ENCODE data around the gene DDI1. TPM values are rescaled to one million over a fixed set of nuclear protein-coding genes. Genes with fewer than 3 reads are reported as not detected.
"Not testable (repeated sequence)": the region's sequence is repeated elsewhere in the genome, so short reads cannot be mapped to it uniquely, and the experiment has no call there.

Gene DDI1
- total RNA-seq, 2 experiments from 2014 or later: not detected

DNA sequence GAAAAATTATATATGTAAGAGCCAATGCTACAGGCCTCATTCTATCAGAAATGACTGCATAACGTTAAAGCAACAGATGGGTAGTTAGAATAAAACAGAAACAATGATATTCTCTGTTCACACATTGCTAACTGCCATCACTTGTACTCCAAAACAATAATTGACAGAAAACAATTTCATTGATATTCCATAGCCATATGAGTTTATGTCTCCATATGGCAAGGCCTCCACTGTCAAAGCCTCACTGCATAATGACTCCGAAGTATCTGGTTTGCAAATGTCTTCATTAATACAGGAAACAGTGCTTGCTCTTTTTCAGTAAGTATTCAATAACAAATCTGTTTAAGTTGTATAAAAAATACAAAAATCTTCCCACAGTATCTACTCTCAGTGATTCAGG is 9.9 kb downstream of the DDI1 start:
- DNase-seq: no peak
- no peak overlapping the region for H3K4me3 Mint-ChIP-seq
- H3K27me3 Mint-ChIP-seq (ENCODE audit: low read depth): no peaks in the 10 kb centered on the region
- no peaks in the 10 kb centered on the region for H3K36me3 Mint-ChIP-seq (ENCODE audit: low read depth)
- intact Hi-C loops (cut with micrococcal nuclease): no loop called here
- no peak overlapping the region for H3K27ac Mint-ChIP-seq
- CTCF ChIA-PET: no interaction called here
- no peaks in the 10 kb centered on the region for H3K4me1 Mint-ChIP-seq (ENCODE audit: low read depth)
- H3K9me3 Mint-ChIP-seq: peaks cover 1% of the 10 kb centered on the region

DNA sequence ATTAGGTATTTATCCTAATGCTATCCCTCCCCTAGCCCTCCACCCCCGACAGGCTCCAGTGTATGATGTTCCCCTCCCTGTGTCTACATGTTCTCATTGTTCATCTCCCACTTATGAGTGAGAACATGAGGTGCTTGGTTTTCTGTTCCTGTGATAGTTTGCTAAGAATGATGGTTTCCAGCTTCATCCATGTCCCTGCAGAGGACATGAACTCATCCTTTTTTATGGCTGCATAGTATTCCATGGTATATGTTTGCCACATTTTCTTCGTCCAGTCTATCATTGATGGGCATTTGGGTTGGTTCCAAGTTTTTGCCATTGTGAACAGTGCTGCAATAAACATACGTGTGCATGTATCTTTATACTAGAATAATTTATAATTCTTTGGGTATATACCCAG is 10.4 kb downstream of the DDI1 start:
- not testable (repeated sequence) for H3K27me3 Mint-ChIP-seq (ENCODE audit: low read depth)

DNA sequence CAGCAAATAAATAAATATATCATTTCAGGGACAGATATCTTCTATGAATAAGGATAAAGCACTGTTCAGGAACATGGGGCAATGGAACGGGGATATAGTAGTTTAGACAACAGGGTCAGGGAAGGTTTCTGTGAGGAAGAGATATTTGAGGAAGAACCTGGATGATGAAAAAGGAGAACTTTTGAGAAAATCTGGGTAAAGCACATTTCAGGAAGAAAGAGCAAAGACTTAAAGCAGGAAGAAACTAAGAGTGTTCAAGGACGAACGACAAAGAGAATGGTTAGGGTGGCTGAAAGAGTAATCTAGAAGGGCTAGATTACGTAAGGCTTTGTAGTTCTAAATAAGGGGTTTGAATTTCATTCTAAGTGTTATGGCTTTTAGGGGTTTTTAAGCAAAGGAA is 12.7 kb downstream of the DDI1 start:
- Mint-ChIP-seq H3K36me3 (ENCODE audit: low read depth) (no peaks in the 10 kb centered on the region), H3K9me3 (peaks cover 1% of the 10 kb centered on the region), H3K4me3 (no peak overlapping the region), H3K4me1 (ENCODE audit: low read depth) (no peaks in the 10 kb centered on the region), H3K27ac (no peak overlapping the region), H3K27me3 (ENCODE audit: low read depth) (no peaks in the 10 kb centered on the region)
- CTCF ChIA-PET: no interaction called here
- intact Hi-C loops (cut with micrococcal nuclease): no loop called here
- DNase-seq: no peak

More for the DNA sequence above, 10.4 kb downstream of the DDI1 start:
- CTCF ChIA-PET; intact Hi-C loops (cut with micrococcal nuclease); H3K4me3 Mint-ChIP-seq; DNase-seq; H3K4me1 Mint-ChIP-seq (ENCODE audit: low read depth); H3K9me3 Mint-ChIP-seq; H3K27ac Mint-ChIP-seq; H3K36me3 Mint-ChIP-seq (ENCODE audit: low read depth): not testable (repeated sequence)

DNA sequence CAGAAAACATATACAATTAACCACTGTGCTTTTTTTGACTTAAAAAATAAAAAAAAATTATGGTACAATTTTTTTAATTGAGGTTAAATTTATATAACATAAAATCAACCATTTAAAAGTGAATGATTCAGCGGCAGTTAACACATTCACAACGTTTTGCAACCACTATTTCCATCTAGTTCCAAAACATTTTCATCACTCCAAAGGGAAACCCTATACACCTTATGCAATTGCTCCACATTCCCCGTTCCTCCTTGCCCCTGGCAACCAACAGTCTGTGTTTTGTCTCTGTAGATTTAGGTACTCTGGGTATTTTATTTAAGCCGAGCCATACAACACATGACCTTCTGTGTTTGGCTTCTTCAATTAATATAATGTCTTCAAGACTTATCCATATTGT is 15.3 kb downstream of the DDI1 start:
- no peaks in the 10 kb centered on the region for H3K36me3 Mint-ChIP-seq (ENCODE audit: low read depth)
- no peak overlapping the region for H3K27ac Mint-ChIP-seq
- H3K9me3 Mint-ChIP-seq: peaks cover 1% of the 10 kb centered on the region
- peaks cover 3% of the 10 kb centered on the region for H3K27me3 Mint-ChIP-seq (ENCODE audit: low read depth)
- H3K4me3 Mint-ChIP-seq: no peak overlapping the region
- DNase-seq: no peak
- intact Hi-C loops (cut with micrococcal nuclease): no loop called here
- no peaks in the 10 kb centered on the region for H3K4me1 Mint-ChIP-seq (ENCODE audit: low read depth)
- CTCF ChIA-PET: no interaction called here

DNA sequence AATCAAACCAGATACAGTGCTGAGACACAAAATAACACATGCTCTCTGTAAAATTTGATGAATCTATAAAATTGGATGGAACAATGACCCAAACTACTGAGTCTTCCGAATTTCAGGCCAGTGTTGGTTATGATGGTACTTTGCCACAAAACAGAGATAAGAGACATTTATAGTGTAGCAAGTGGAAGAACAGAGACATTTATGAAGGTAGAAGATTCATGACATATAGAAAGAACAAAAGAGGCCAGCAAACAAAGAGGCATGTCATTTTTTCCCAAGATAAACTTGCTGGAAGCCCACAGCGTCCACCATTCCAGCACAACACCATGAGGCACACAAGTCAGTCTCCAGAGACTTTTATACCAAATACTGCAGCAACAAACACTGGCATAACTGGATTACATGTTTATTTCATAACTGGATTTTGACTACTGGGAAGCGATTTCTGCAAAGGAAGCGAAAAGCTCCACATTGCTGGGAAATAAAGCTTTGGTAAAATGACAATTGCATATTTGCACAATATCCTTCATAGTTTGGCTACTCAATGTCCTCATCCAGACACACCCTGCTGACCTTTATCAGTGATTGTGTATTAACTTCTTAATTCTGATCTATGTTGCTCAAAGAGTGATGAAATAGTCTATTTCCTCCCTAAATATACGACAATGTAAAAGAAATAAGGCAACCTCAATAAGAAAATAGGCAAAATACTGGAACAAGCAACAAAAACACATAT is 17.5 kb downstream of the DDI1 start:
- Mint-ChIP-seq H3K27me3 (ENCODE audit: low read depth) (peaks cover 3% of the 10 kb centered on the region), H3K4me3 (no peak overlapping the region), H3K9me3 (no peaks in the 10 kb centered on the region), H3K4me1 (ENCODE audit: low read depth) (no peaks in the 10 kb centered on the region), H3K27ac (no peak overlapping the region), H3K36me3 (ENCODE audit: low read depth) (no peaks in the 10 kb centered on the region)
- CTCF ChIA-PET: interaction anchor here (0.6 kb wide), 1 partner anchor 520 kb away, joined by 3 read pairs; no protein-coding TSS in a partner anchor
- intact Hi-C loops (cut with micrococcal nuclease): no loop called here
- DNase-seq: no peak

DNA sequence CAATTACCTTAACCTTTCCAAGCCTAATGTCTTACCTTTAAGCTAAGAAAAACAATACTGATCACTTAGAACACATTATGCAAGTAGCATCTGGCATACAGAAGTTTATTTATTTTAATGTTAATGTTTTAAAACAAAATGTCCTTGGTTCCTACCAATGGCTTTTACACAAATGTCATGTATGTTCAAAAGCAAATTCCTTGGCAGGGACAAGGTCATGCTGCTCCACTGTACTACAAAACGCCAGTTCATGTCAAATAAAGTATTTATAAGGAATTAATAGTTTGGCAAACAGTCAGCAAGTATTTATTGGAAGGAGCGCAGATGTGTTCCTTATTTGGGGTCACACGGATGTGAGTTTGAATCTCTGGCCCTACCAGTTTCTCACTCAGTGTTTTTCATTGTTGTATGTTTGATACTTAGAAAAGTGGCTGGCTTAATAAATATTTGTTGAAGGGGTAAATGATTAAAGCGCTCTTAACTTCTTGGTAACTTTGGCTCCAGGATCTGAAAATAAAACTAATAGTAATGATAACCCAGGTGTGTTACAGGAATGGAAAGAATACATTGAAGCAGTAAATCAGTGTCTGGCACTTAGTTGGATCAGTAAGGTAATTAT is 18.6 kb downstream of the DDI1 start:
- intact Hi-C loops (cut with micrococcal nuclease): no loop called here
- CTCF ChIA-PET: interaction anchor here (0.6 kb wide), 1 partner anchor 519 kb away, joined by 3 read pairs; no protein-coding TSS in a partner anchor
- no peaks in the 10 kb centered on the region for H3K36me3 Mint-ChIP-seq (ENCODE audit: low read depth)
- peaks cover 3% of the 10 kb centered on the region for H3K27me3 Mint-ChIP-seq (ENCODE audit: low read depth)
- DNase-seq: no peak
- no peak overlapping the region for H3K4me3 Mint-ChIP-seq
- H3K9me3 Mint-ChIP-seq: no peaks in the 10 kb centered on the region
- no peak overlapping the region for H3K27ac Mint-ChIP-seq
- no peaks in the 10 kb centered on the region for H3K4me1 Mint-ChIP-seq (ENCODE audit: low read depth)

DNA sequence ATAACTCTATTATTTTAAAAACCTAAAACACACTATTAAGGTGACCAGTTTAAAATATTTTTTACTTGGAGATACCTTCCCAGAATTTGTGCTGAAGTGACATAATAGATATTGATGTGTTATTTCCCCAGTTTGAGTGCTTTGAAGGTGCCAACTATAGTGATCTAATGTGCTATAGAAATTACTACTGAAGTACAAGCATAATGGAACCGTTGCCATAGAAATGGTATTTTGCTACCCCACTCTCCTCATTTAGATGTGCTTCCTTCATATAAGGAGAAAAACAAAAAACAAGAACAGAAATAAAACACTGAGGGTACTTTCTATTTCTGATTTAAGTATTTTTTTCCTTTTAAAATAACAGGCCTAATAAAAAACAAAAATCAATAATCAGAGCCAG is 19.2 kb downstream of the DDI1 start:
- Mint-ChIP-seq H3K36me3 (ENCODE audit: low read depth) (no peaks in the 10 kb centered on the region), H3K4me1 (ENCODE audit: low read depth) (no peaks in the 10 kb centered on the region), H3K27me3 (ENCODE audit: low read depth) (peaks cover 3% of the 10 kb centered on the region), H3K9me3 (no peaks in the 10 kb centered on the region), H3K4me3 (no peak overlapping the region), H3K27ac (no peak overlapping the region)
- CTCF ChIA-PET: no interaction called here
- no peak for DNase-seq
- intact Hi-C loops (cut with micrococcal nuclease): no loop called here

DNA sequence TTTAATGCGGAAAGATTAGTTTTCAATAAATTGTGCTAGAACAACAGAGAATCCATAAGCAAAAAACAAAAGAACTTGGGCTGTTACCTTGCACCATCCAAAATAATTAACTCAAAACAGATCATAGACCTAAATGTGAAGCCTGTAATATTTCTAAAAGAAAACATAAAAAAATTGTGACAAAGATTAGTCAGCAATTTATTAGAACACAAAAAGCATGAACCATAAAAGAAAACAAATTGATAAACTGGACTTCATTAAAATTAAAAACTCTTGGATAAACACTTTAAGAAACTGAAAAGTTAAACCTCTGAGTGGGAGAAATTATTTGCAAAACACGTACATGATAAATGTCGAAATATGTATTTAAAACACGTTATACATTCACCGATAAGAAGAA is 21.5 kb downstream of the DDI1 start:
- DNase-seq: no peak
- intact Hi-C loops (cut with micrococcal nuclease): no loop called here
- H3K27me3 Mint-ChIP-seq (ENCODE audit: low read depth): peaks cover 3% of the 10 kb centered on the region
- no peak overlapping the region for H3K27ac Mint-ChIP-seq
- H3K4me3 Mint-ChIP-seq: no peak overlapping the region
- H3K36me3 Mint-ChIP-seq (ENCODE audit: low read depth): no peaks in the 10 kb centered on the region
- no peaks in the 10 kb centered on the region for H3K4me1 Mint-ChIP-seq (ENCODE audit: low read depth)
- CTCF ChIA-PET: no interaction called here
- H3K9me3 Mint-ChIP-seq: no peaks in the 10 kb centered on the region

DNA sequence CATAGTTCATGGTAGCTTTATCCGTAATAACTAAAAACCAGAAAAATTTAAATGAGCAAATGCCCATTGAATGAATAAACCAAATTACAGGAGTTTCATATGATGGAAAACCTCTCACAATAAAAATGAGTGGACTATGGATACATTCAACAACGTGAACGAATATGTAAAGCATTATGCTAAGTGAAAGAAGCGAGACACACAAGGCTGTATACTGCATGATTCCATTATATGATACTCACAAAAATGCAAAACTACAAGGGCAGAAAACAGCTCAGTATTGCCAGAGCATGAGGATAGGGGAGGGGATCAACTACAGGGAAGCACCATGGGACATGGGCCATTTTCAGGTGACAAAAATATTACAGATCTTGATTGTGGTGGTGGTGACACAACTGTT is 22.2 kb downstream of the DDI1 start:
- Mint-ChIP-seq H3K27me3 (ENCODE audit: low read depth) (peaks cover 3% of the 10 kb centered on the region), H3K4me3 (no peak overlapping the region), H3K36me3 (ENCODE audit: low read depth) (no peaks in the 10 kb centered on the region), H3K4me1 (ENCODE audit: low read depth) (no peaks in the 10 kb centered on the region), H3K27ac (no peak overlapping the region), H3K9me3 (no peaks in the 10 kb centered on the region)
- CTCF ChIA-PET: no interaction called here
- intact Hi-C loops (cut with micrococcal nuclease): no loop called here
- no peak for DNase-seq

DNA sequence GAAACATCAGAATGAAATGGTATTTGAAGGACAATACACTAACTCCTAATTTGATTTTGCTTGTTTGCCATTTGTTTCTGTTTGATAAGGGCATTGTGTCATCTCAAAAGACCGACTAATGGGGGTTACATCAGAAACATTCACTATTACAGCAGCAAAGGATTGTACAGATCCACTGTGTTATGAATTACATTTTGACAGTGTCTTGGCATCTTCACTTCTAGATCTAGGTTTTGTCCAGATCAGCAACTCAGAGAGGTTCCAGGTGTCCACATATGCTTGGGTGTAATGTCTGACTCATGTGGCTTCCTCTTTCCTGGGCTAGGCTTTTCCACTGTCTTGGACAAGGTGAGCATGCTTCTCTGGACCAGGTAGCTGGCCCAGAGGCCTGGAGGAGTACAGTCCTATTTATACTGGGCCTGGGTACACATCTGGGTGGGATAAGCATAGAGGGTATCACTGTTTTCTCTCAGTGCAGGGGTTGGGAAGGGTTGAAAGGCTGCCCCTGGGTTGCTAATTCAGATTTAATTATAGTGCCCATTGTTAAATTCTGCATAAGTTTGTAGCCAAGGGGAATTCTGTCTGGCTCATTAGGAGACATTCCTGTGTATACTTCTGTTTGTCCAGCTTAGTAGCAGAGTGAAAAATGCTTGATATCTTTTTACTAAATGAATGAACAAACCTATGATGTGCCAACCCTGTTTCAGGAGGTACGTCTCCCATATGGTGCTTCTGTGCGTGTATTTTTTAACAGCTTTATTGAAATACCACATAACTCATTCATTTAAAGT is 23.8 kb downstream of the DDI1 start:
- CTCF ChIA-PET: no interaction called here
- H3K27me3 Mint-ChIP-seq (ENCODE audit: low read depth): no peaks in the 10 kb centered on the region
- intact Hi-C loops (cut with micrococcal nuclease): no loop called here
- H3K4me1 Mint-ChIP-seq (ENCODE audit: low read depth): no peaks in the 10 kb centered on the region
- H3K36me3 Mint-ChIP-seq (ENCODE audit: low read depth): no peaks in the 10 kb centered on the region
- no peak overlapping the region for H3K27ac Mint-ChIP-seq
- H3K4me3 Mint-ChIP-seq: no peak overlapping the region
- H3K9me3 Mint-ChIP-seq: no peaks in the 10 kb centered on the region
- no peak for DNase-seq

DNA sequence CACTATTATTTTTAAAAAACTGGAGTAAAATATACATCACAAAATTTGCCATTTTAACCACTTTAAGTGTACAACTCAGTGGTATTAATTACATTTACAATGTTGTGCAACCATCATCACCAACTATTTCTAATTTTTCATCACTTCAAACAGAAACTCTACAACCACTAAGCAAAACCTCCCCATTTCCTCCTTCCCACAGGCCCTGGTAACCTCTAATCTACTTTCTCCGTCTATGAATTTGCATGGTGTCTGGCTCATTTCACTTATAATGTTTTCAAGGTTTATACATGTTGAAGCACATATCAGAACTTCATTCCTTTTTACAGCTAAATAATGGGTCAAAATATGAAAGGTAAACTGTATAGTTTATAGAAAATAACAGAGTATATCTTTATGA is 24.4 kb downstream of the DDI1 start:
- CTCF ChIA-PET: no interaction called here
- no peak overlapping the region for H3K27ac Mint-ChIP-seq

DNA sequence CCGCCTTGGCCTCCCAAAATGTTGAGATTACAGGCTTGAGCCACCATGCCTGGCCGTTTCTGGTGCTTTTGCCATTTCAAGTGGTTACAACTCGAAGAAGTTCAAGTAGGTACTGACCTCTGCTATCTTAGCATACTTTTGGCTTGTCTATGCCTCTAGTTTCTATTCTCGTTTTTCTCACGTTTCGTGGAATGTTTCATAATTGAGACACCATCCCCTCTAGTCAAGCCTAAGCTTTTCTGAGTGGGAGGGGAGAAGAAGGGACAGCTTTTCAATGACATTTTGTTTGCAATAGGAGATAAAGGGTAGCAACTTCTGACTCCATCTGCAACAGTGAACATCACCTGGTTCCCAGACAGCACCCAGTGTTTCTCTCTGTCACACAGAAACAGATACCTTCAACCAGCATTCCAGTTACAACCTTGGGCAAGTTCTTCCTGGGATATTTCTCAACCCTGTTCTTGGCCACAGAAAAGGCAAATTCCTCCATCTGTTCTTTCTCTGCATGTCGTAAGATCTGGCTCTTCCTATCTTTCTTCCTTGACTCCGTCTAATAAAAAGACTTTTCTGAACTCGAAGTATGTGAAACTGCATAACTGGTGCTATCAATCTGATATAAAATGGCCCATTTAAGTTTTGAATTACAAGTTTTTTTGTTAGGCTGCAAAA is 25.5 kb downstream of the DDI1 start:
- Mint-ChIP-seq H3K9me3 (no peaks in the 10 kb centered on the region), H3K4me1 (ENCODE audit: low read depth) (no peaks in the 10 kb centered on the region), H3K36me3 (ENCODE audit: low read depth) (no peaks in the 10 kb centered on the region), H3K27me3 (ENCODE audit: low read depth) (no peaks in the 10 kb centered on the region), H3K4me3 (no peak overlapping the region), H3K27ac (no peak overlapping the region)
- DNase-seq: no peak
- intact Hi-C loops (cut with micrococcal nuclease): no loop called here
- CTCF ChIA-PET: no interaction called here

More for the DNA sequence above, 24.4 kb downstream of the DDI1 start:
- no peak for DNase-seq
- intact Hi-C loops (cut with micrococcal nuclease): no loop called here
- H3K4me3 Mint-ChIP-seq: no peak overlapping the region
- H3K4me1 Mint-ChIP-seq (ENCODE audit: low read depth): no peaks in the 10 kb centered on the region
- no peaks in the 10 kb centered on the region for H3K27me3 Mint-ChIP-seq (ENCODE audit: low read depth)
- no peaks in the 10 kb centered on the region for H3K36me3 Mint-ChIP-seq (ENCODE audit: low read depth)
- H3K9me3 Mint-ChIP-seq: no peaks in the 10 kb centered on the region
